Transverse colon (tissue), 4 donors: Measurements from ENCODE around the gene RXRG. TPM values are rescaled to one million over a fixed set of nuclear protein-coding genes. Genes with fewer than 3 reads are reported as not detected.

Source experiments
- DNase-seq: peaks from one replicate; pipeline ENCODE4 v3.0.0-alpha.2; 2019
- H3K27ac ChIP-seq, 4 donors: fragments of 200-600 bp; sonication (generic); 2 replicates each; pipeline ENCODE4 v1.5.1; 2016 to 2018; ENCODE audit warnings: inconsistent platforms in 4 of 4
- H3K27me3 ChIP-seq: fragments of 200-600 bp; sonication (generic); 2 replicates; pipeline ENCODE4 v1.5.1; 2017; ENCODE audit warnings: inconsistent platforms
- H3K36me3 ChIP-seq, 4 donors: fragments of 200-600 bp; sonication (generic); 2 replicates each; pipeline ENCODE4 v1.5.1; 2017 to 2019; ENCODE audit warnings: inconsistent platforms in 4 of 4
- H3K4me1 ChIP-seq, 4 donors: fragments of 200-600 bp; sonication (generic); 2 replicates each; pipeline ENCODE4 v1.5.1; 2017 to 2020; ENCODE audit warnings: inconsistent platforms in 4 of 4
- H3K4me3 ChIP-seq, 4 donors: fragments of 200-600 bp; sonication (generic); 1 replicate in 1 of 4; 2 replicates in 3 of 4; pipeline versions ENCODE4 v1.5.1 to v1.6.1; 2017 to 2019; ENCODE audit warnings: inconsistent platforms in 4 of 4
- H3K9me3 ChIP-seq, 2 donors: fragments of 200-600 bp; sonication (generic); 2 replicates each; pipeline ENCODE4 v1.5.1; 2017 to 2019; ENCODE audit warnings: inconsistent platforms in 2 of 2
- EP300 ChIP-seq: sonication (generic); formaldehyde crosslinking; IDR thresholded peaks from one replicate; pipeline ENCODE4 v1.6.1; 2017; ENCODE audit warnings: antibody characterized with exemption, low read depth
- POLR2A ChIP-seq: fragments of 450-650 bp; IDR thresholded peaks from one replicate; pipeline ENCODE4 v1.6.1; 2016; ENCODE audit warnings: antibody characterized with exemption, mild to moderate bottlenecking, moderate library complexity
- POLR2AphosphoS5 ChIP-seq, 3 donors: sonication (generic); formaldehyde crosslinking; IDR thresholded peaks; one replicate each; pipeline ENCODE4 v1.6.1; 2016; ENCODE audit warnings: antibody characterized with exemption in 3 of 3
- WGBS, 2 donors: methylation state at CpG; one replicate each; pipeline ENCODE4 v1.1.5; 2018; ENCODE audit warnings: low coverage in 1 of 2; 5-methylcytosine and 5-hydroxymethylcytosine counted together
- in situ Hi-C, 4 donors: fragments of 200-750 bp; cut with MboI; loops; one replicate each; pipeline versions ENCODE4 v1.15.0 to v1.15.1; 2017; ENCODE audit warnings: low sequenced_read_pairs in 3 of 4, low pct_ligation_motif_present in 1 of 4, low pct_unique_long_range_greater_than_20kb in 1 of 4
- intact Hi-C: fragments of 100-400 bp; cut with DNase I; formaldehyde crosslinking; loops from one replicate; pipeline ENCODE4 v1.15.1; 2023; ENCODE audit warnings: low total_unique reads
- total RNA-seq, 4 donors: library from RNA; depleted of rRNA; stranded (reverse); fragments of >200 nt; gene quantifications; one replicate each; pipeline ENCODE4 v1.1.0, GENCODE V29; 2016
- TF ChIP-seq, protein P1 (sequence below), 5 experiments: fragments of 200-600 bp in 3 of 5; fragments of 450-650 bp in 2 of 5; sonication (generic) in 3 of 5; IDR thresholded peaks; 1 replicate in 2 of 5; 2 replicates in 3 of 5; pipeline ENCODE4 v1.5.1; 2016 to 2017; ENCODE audit warnings: antibody characterized with exemption in 5 of 5, inconsistent platforms in 3 of 5, mild to moderate bottlenecking in 2 of 5, moderate library complexity in 1 of 5

Gene RXRG
- total RNA-seq = under 1 TPM in 1 of 4 donors, not detected in 3; 0.96 TPM

DNA sequence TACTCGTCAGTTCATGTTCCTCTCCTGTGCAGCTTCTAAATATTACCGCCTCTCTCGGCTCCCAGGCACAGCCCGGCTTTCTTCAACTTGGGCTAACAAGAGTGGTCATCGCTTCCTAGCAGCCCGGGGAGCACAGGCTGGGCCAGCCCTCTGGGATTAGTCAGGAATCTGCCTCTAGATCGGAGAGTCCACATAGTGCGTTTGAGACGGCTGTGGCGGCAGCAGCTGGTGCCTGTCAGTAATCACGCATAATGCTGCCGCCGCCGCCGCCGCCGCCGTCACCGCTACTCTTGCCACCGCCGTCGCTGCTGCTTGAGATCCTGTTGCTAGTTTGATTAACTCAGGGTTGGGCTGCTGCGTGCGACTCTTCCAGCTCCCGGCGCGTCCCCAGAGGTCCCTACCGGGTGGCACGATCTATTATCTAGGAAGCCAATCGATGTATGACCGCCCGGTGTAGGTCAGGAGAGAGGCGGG, at the start of gene RXRG:
Gene RXRG, minus strand, starts transcription at position 230 of the 474 bp plus-strand sequence. CDS start 233 bp downstream, outside the sequence.
- peak within 1 kb of the TSS in 3 of 4 donors; percentile 5 to 31 (median 13) for H3K4me3 ChIP-seq
- DNase-seq = no peak
- peaks cover 64% of the 10 kb centered on the region for H3K27me3 ChIP-seq
- H3K27ac ChIP-seq = peak within 1 kb of the TSS in 2 of 4 donors; percentile 4 to 25
- peaks cover 0 to 16% (median 8%) of the 10 kb centered on the region in 4 donors for H3K4me1 ChIP-seq
- intact Hi-C loops = no loop called here
- H3K36me3 ChIP-seq = no peaks in the 10 kb centered on the region
- 6% methylated on average over 21 of the region's 33 CpGs; no CpG with 5 or more reads in 1 of the 2 donors for WGBS, 2 donors
- in situ Hi-C loops = no loop called here
- no peak for TF ChIP-seq EP300
- TF ChIP-seq, protein P1, sequence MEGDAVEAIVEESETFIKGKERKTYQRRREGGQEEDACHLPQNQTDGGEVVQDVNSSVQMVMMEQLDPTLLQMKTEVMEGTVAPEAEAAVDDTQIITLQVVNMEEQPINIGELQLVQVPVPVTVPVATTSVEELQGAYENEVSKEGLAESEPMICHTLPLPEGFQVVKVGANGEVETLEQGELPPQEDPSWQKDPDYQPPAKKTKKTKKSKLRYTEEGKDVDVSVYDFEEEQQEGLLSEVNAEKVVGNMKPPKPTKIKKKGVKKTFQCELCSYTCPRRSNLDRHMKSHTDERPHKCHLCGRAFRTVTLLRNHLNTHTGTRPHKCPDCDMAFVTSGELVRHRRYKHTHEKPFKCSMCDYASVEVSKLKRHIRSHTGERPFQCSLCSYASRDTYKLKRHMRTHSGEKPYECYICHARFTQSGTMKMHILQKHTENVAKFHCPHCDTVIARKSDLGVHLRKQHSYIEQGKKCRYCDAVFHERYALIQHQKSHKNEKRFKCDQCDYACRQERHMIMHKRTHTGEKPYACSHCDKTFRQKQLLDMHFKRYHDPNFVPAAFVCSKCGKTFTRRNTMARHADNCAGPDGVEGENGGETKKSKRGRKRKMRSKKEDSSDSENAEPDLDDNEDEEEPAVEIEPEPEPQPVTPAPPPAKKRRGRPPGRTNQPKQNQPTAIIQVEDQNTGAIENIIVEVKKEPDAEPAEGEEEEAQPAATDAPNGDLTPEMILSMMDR (IDR thresholded peaks at IDR 0.05) = no peak
- TF ChIP-seq POLR2A = no peak
- no peak for TF ChIP-seq POLR2AphosphoS5 (IDR thresholded peaks at IDR 0.05)
- no peaks in the 10 kb centered on the region for H3K9me3 ChIP-seq

DNA sequence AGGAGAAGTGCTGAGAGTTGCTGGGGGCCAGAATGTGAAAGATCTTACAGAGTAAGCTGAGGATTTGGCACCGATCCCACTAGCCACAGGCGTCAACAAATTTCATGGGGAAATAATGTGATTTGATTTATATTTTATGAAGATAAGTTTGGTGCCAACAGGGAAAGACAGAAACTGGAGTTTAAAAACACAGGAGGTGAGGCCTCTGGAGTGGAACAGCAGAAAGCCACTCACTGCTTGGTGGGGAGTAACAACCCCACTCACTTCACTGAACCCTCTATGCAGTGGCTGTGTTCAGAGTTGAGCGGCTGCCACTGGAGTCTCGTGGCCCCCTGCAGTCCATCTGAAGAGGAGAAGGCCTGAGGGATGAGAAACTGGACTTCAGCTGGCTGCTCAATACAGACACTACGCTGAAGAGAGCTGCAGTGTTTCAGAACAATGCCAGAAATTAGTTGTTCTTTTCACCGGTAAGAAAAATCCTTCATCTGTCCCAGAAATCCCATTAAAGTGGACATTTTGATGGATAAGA, 48.0 kb upstream of the RXRG start:
- Histone ChIP-seq H3K4me3 (no peak overlapping the region), H3K4me1 (no peaks in the 10 kb centered on the region), H3K9me3 (no peaks in the 10 kb centered on the region), H3K27ac (no peak overlapping the region), H3K36me3 (no peaks in the 10 kb centered on the region), H3K27me3 (no peaks in the 10 kb centered on the region)
- TF ChIP-seq EP300 (no peak), POLR2A (no peak), POLR2AphosphoS5 (IDR thresholded peaks at IDR 0.05) (no peak)
- TF ChIP-seq, protein P1 (IDR thresholded peaks at IDR 0.05) = no peak
- in situ Hi-C loops (no loop called here), intact Hi-C loops (no loop called here)
- DNase-seq = no peak
- 52 to 83% methylated on average over 2 to 6 of the region's 6 CpGs for WGBS, 2 donors

DNA sequence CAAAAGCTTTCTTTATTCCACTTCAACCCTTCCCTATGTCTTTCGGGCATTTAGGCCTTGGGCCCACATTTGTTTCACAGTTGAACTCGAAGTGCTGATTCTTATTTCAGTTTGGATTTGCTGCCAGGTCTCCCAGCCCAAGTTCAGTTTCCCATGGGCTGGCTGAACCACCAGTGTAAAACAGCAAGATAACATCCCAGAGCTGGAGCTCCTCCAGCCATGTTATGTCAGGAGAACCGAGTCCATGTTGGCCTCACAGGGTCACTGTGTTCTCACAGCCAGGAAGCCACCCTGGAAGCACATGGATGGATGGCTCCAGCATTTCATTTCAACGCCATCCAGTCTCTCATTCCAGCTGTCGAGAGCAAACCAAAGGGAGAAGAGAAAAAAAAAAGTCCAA, 45.2 kb upstream of the RXRG start:
- intact Hi-C loops (no loop called here), in situ Hi-C loops (no loop called here)
- Histone ChIP-seq H3K4me3 (no peak overlapping the region), H3K27me3 (no peaks in the 10 kb centered on the region), H3K9me3 (no peaks in the 10 kb centered on the region), H3K27ac (no peak overlapping the region), H3K4me1 (no peaks in the 10 kb centered on the region), H3K36me3 (no peaks in the 10 kb centered on the region)
- 46 to 66% methylated on average over 3 to 5 of the region's 5 CpGs for WGBS, 2 donors
- no peak for DNase-seq
- no peak for TF ChIP-seq POLR2A
- TF ChIP-seq EP300 = no peak
- no peak for TF ChIP-seq POLR2AphosphoS5 (IDR thresholded peaks at IDR 0.05)
- TF ChIP-seq, protein P1 (IDR thresholded peaks at IDR 0.05) = no peak

DNA sequence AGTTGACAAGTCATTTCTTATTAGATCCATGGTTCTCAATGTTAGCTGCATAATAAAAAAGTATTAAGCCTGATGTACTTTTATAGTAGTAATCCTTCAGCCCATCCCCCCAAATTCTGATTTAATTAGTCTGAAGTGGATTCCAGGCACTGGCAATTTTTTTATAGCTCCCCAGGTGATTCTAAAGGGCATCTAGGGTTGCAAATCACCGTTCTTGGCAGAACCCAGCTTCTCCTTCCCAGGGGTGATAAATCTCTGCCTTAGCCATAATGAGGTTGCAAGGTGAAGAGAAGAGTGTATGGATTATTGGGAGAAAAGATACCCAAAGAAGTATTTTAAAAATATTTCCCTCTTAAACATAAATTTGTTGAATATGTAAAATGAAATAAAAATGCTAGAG, 43.0 kb upstream of the RXRG start:
- Histone ChIP-seq H3K4me1 (no peaks in the 10 kb centered on the region), H3K27ac (no peak overlapping the region), H3K9me3 (no peaks in the 10 kb centered on the region), H3K4me3 (no peak overlapping the region), H3K36me3 (no peaks in the 10 kb centered on the region), H3K27me3 (no peaks in the 10 kb centered on the region)
- WGBS, 2 donors = 21 to 25% methylated on average over 1 of the region's 1 CpG
- in situ Hi-C loops (no loop called here), intact Hi-C loops (no loop called here)
- DNase-seq = no peak
- TF ChIP-seq POLR2AphosphoS5 (IDR thresholded peaks at IDR 0.05) (no peak), EP300 (no peak), POLR2A (no peak)
- TF ChIP-seq, protein P1 (IDR thresholded peaks at IDR 0.05) = no peak
